ENCODE results near the gene ITPKC.

DNA sequence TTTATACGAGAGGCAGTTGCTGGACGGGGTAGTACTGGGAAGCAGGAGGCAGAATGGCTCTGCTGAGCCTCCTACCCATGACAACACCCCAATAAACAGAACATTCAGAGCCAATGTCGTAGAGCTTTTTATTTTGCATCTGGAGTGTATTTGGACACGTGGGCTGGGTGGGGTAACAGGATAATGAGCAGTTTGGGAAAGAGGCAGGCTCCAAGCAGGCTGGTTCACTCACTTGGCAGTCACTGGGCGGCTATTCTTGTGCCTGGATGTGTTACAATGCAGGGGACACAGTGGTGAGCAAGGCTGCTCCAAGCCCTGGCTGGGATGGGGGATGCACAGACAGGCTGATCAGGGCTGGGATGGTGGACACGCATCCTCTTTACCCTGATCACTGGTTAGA lies 23.8 kb downstream of the ITPKC start:
- no peak for TF ChIP-seq RNF2 (IDR thresholded peaks at IDR 0.05)
- TF ChIP-seq RCOR1 (IDR thresholded peaks at IDR 0.05; ENCODE audit: borderline replicate concordance in 1 of 2, low read depth in 2 of 2, low read length in 2 of 2): no peak
- TF ChIP-seq, protein P1, sequence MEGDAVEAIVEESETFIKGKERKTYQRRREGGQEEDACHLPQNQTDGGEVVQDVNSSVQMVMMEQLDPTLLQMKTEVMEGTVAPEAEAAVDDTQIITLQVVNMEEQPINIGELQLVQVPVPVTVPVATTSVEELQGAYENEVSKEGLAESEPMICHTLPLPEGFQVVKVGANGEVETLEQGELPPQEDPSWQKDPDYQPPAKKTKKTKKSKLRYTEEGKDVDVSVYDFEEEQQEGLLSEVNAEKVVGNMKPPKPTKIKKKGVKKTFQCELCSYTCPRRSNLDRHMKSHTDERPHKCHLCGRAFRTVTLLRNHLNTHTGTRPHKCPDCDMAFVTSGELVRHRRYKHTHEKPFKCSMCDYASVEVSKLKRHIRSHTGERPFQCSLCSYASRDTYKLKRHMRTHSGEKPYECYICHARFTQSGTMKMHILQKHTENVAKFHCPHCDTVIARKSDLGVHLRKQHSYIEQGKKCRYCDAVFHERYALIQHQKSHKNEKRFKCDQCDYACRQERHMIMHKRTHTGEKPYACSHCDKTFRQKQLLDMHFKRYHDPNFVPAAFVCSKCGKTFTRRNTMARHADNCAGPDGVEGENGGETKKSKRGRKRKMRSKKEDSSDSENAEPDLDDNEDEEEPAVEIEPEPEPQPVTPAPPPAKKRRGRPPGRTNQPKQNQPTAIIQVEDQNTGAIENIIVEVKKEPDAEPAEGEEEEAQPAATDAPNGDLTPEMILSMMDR (IDR thresholded peaks at IDR 0.05 in 2 of 3, conservative IDR thresholded peaks at IDR 0.05 in 1 of 3; ENCODE audit: insufficient read depth in 2 of 3, low read depth in 1 of 3, low read length in 3 of 3): no peak
- no peak for TF ChIP-seq CCNT2 (IDR thresholded peaks at IDR 0.05; ENCODE audit: borderline replicate concordance, extremely low read depth, insufficient read length, low read depth, low read length)
